H1 (cell line): ENCODE measurements around the gene MAP3K3. TPM values are rescaled to one million over a fixed set of nuclear protein-coding genes. Genes with fewer than 3 reads are reported as not detected.

Experiments used
- CTCF ChIA-PET: fragments of 300-600 bp; sonication (Branson Sonifier 250); formaldehyde crosslinking; loops from one replicate; lab custom pipeline; 2021; ENCODE audit not compliant: partially characterized antibody; lab: Charles Lee
- POLR2A ChIA-PET: fragments of 300-600 bp; sonication (Branson Sonifier 250); formaldehyde crosslinking; loops from one replicate; lab custom pipeline; 2021; ENCODE audit warnings: inconsistent platforms; ENCODE audit not compliant: partially characterized antibody; lab: Charles Lee
- DNase-seq, 2 experiments: peaks; one replicate each; pipeline versions ENCODE4 v3.0.0 to v3.0.0-alpha.2; 2010 to 2022; ENCODE audit warnings: low spot score in 2 of 2, low read depth in 1 of 2, mixed read lengths in 1 of 2
- FAIRE-seq: peaks from 2 replicates; lab custom pipeline; 2011; peaks lifted over from hg19 to GRCh38; lab: Jason Lieb, UNC
- H2AFZ ChIP-seq: 2 replicates; pipeline ENCODE4 v1.8.1; 2012; ENCODE audit warnings: low read length, inconsistent platforms
- H2AK5ac ChIP-seq: 2 replicates; pipeline ENCODE4 v1.6.1; 2013; ENCODE audit warnings: low read depth, low read length
- H2BK120ac ChIP-seq: replicated peaks from 2 replicates; pipeline ENCODE3; 2013; ENCODE audit warnings: low read depth, low read length, inconsistent platforms
- H2BK12ac ChIP-seq: 2 replicates; pipeline ENCODE4 v1.6.1; 2013; ENCODE audit warnings: low read depth, low read length
- H2BK15ac ChIP-seq: 2 replicates; pipeline ENCODE4 v1.6.1; 2013; ENCODE audit warnings: low read length
- H2BK20ac ChIP-seq: 2 replicates; pipeline ENCODE4 v1.6.1; 2013; ENCODE audit warnings: low read length
- H2BK5ac ChIP-seq: 2 replicates; pipeline ENCODE4 v1.6.1; 2013; ENCODE audit warnings: low read depth, low read length
- H3K14ac ChIP-seq: 2 replicates; pipeline ENCODE4 v1.6.1; 2013; ENCODE audit warnings: inconsistent platforms; ENCODE audit not compliant: insufficient read length
- H3K18ac ChIP-seq: 2 replicates; pipeline ENCODE4 v1.6.1; 2013; ENCODE audit warnings: low read length; ENCODE audit errors: extremely low read depth
- H3K23ac ChIP-seq: 2 replicates; pipeline ENCODE4 v1.6.1; 2013; ENCODE audit warnings: inconsistent platforms; ENCODE audit not compliant: insufficient read length
- H3K23me2 ChIP-seq: 2 replicates; pipeline ENCODE4 v1.6.1; 2013; ENCODE audit warnings: low read depth, low read length
- H3K27ac ChIP-seq: 2 replicates; pipeline ENCODE4 v1.6.1; 2011; ENCODE audit warnings: low read depth, low read length, inconsistent platforms
- H3K27me3 ChIP-seq, 4 experiments: replicated peaks in 1 of 4; 1 replicate in 1 of 4; 2 replicates in 3 of 4; pipeline versions ENCODE4 v1.6.1 to v1.8.1; 2011 to 2013; ENCODE audit warnings: low read length in 3 of 4, mild to moderate bottlenecking in 3 of 4, inconsistent platforms in 2 of 4, mixed read lengths in 2 of 4, moderate library complexity in 1 of 4; ENCODE audit not compliant: control insufficient read depth in 3 of 4, insufficient read depth in 3 of 4; ENCODE audit errors: extremely low read depth in 1 of 4
- H3K36me3 ChIP-seq, 4 experiments: 2 replicates each; pipeline versions ENCODE4 v1.6.1 to v1.8.1; 2011 to 2013; ENCODE audit warnings: mild to moderate bottlenecking in 4 of 4, low read length in 3 of 4, moderate library complexity in 2 of 4, control low read depth in 1 of 4, inconsistent platforms in 1 of 4; ENCODE audit not compliant: insufficient read depth in 4 of 4, control insufficient read depth in 2 of 4
- H3K4ac ChIP-seq: replicated peaks from 2 replicates; pipeline ENCODE3; 2013; ENCODE audit warnings: low read length, low read depth, mixed read lengths, inconsistent platforms; ENCODE audit not compliant: insufficient read length
- H3K4me1 ChIP-seq, 4 experiments: replicated peaks in 1 of 4; 1 replicate in 1 of 4; 2 replicates in 3 of 4; pipeline versions ENCODE4 v1.6.1 to v1.8.1; 2011 to 2013; ENCODE audit warnings: low read length in 3 of 4, inconsistent platforms in 2 of 4, mixed read lengths in 1 of 4; ENCODE audit not compliant: insufficient read depth in 4 of 4, control insufficient read depth in 3 of 4
- H3K4me2 ChIP-seq, 2 experiments: 2 replicates each; pipeline versions ENCODE4 v1.6.1 to v1.8.1; 2011 to 2013; ENCODE audit warnings: low read depth in 2 of 2, low read length in 2 of 2, control low read depth in 1 of 2, inconsistent platforms in 1 of 2, mild to moderate bottlenecking in 1 of 2; ENCODE audit not compliant: insufficient read depth in 1 of 2
- H3K4me3 ChIP-seq, 4 experiments: fragments of 200-600, 300-600 bp in 1 of 4; sonication (generic), shearing (Covaris generic), sonication (Bioruptor Twin) in 1 of 4; 2 replicates each; pipeline versions ENCODE4 v1.5.1 to v1.8.1; 2011 to 2016; ENCODE audit warnings: low read length in 4 of 4, low read depth in 3 of 4, control low read depth in 2 of 4, inconsistent platforms in 2 of 4, mild to moderate bottlenecking in 2 of 4, mixed read lengths in 1 of 4, moderate library complexity in 1 of 4; ENCODE audit not compliant: insufficient read depth in 2 of 4; ENCODE audit errors: extremely low read depth in 1 of 4
- H3K56ac ChIP-seq: replicated peaks from 2 replicates; pipeline ENCODE3; 2013; ENCODE audit warnings: low read depth, mild to moderate bottlenecking, mixed read lengths, low read length, inconsistent platforms; ENCODE audit not compliant: insufficient read length
- H3K79me1 ChIP-seq: 2 replicates; pipeline ENCODE4 v1.6.1; 2013; ENCODE audit warnings: low read depth, low read length, control low read depth
- H3K79me2 ChIP-seq, 2 experiments: 2 replicates each; pipeline versions ENCODE4 v1.6.1 to v1.8.1; 2012 to 2013; ENCODE audit warnings: low read length in 2 of 2, mild to moderate bottlenecking in 2 of 2, inconsistent platforms in 1 of 2; ENCODE audit not compliant: insufficient read depth in 2 of 2, control insufficient read depth in 1 of 2
- H3K9ac ChIP-seq, 4 experiments: replicated peaks in 1 of 4; 1 replicate in 1 of 4; 2 replicates in 3 of 4; pipeline versions ENCODE4 v1.6.1 to v1.8.1; 2011 to 2013; ENCODE audit warnings: low read depth in 3 of 4, low read length in 3 of 4, control low read depth in 2 of 4, mild to moderate bottlenecking in 2 of 4, moderate library complexity in 2 of 4, inconsistent platforms in 1 of 4; ENCODE audit errors: extremely low read depth in 1 of 4
- H3K9me3 ChIP-seq, 2 experiments: 2 replicates each; pipeline versions ENCODE4 v1.6.1 to v1.8.1; 2012 to 2013; ENCODE audit warnings: mild to moderate bottlenecking in 2 of 2, moderate library complexity in 2 of 2, control low read depth in 1 of 2, inconsistent platforms in 1 of 2, low read depth in 1 of 2, low read length in 1 of 2, mixed read lengths in 1 of 2; ENCODE audit not compliant: insufficient read depth in 2 of 2
- H4K20me1 ChIP-seq, 2 experiments: replicated peaks in 1 of 2; 2 replicates each; pipeline versions ENCODE3 to v1.8.1; 2011 to 2013; ENCODE audit warnings: inconsistent platforms in 2 of 2, low read length in 2 of 2, mild to moderate bottlenecking in 1 of 2; ENCODE audit not compliant: insufficient read depth in 2 of 2, control insufficient read depth in 1 of 2
- H4K5ac ChIP-seq: 2 replicates; pipeline ENCODE4 v1.6.1; 2013; ENCODE audit warnings: low read length, low read depth, mixed read lengths, inconsistent platforms; ENCODE audit not compliant: insufficient read length
- H4K8ac ChIP-seq: 2 replicates; pipeline ENCODE4 v1.8.0; 2013; ENCODE audit warnings: mild to moderate bottlenecking, moderate library complexity, low read length, inconsistent platforms; ENCODE audit not compliant: insufficient read depth; ENCODE audit errors: extremely low read depth
- H4K91ac ChIP-seq: replicated peaks from 2 replicates; pipeline ENCODE3; 2013; ENCODE audit warnings: low read length, mixed read lengths, inconsistent platforms; ENCODE audit not compliant: insufficient read length
- E2F6 ChIP-seq: IDR thresholded peaks from 2 replicates; pipeline ENCODE4 v1.6.1; 2012; ENCODE audit warnings: inconsistent platforms
- JUN ChIP-seq: IDR thresholded peaks from 2 replicates; pipeline ENCODE4 v1.6.1; 2011; ENCODE audit warnings: low read depth, mild to moderate bottlenecking, improper control_type of control experiment, low read length
- KDM5A ChIP-seq: fragments of 200-600 bp; IDR thresholded peaks from 2 replicates; pipeline ENCODE4 v1.7.1; 2012; ENCODE audit warnings: mild to moderate bottlenecking, low read length, inconsistent platforms, mixed read lengths
- RFX5 ChIP-seq: IDR thresholded peaks from 2 replicates; pipeline ENCODE4 v1.6.1; 2011; ENCODE audit warnings: low read depth, low read length, improper control_type of control experiment, borderline replicate concordance
- SIRT6 ChIP-seq: IDR thresholded peaks from one replicate; pipeline ENCODE4 v1.7.1; 2012; ENCODE audit warnings: low read length, inconsistent platforms
- TAF7 ChIP-seq: optimal IDR thresholded peaks from 2 replicates; pipeline ENCODE3; 2011; ENCODE audit warnings: low read depth, mild to moderate bottlenecking, inconsistent platforms, low read length, moderate library complexity, borderline replicate concordance
- WGBS, 2 experiments: shearing (Covaris generic) in 1 of 2; methylation state at CpG; one replicate each; pipeline versions ENCODE4 v1.1.6 to v1.1.7; 2013 to 2015; ENCODE audit warnings: low lambda C conversion rate in 2 of 2, mixed read lengths in 2 of 2, inconsistent platforms in 1 of 2, low coverage in 1 of 2, missing lambda C conversion rate in 1 of 2; ENCODE audit not compliant: insufficient replicate concordance in 2 of 2, insufficient coverage in 1 of 2, insufficient read length in 1 of 2; ENCODE audit errors: extremely low coverage in 1 of 2, missing lambda C conversion rate in 1 of 2; 5-methylcytosine and 5-hydroxymethylcytosine counted together
- polyA plus RNA-seq, 7 experiments: library from polyadenylated mRNA; depleted of rRNA in 3 of 7; stranded (reverse) in 5 of 7; unstranded in 2 of 7; fragments of >200 nt in 5 of 7; fragments of 200-250 nt in 2 of 7; gene quantifications; 1 replicate in 5 of 7; 2 replicates in 1 of 7; 4 replicates in 1 of 7; pipeline versions ENCODE4 v1.2.1 to v1.2.3, GENCODE V29; 2011 to 2013; ENCODE audit warnings: missing spikeins in 2 of 7, mixed read lengths in 2 of 7
- total RNA-seq: library from RNA; stranded (reverse); fragmentation: NEBNext Ultra II Directional; extraction: Animal tissue kit (Norgen Biotek cat#: 25700); gene quantifications from 2 replicates; pipeline ENCODE4 v1.2.1, GENCODE V29; 2021

The MAP3K3 gene
- total and polyA plus RNA-seq, 2 of the 8 experiments (the other 6 are each of a cell fraction or from before 2014, with no cell fraction given), result 10.3 to 21.0 TPM

DNA sequence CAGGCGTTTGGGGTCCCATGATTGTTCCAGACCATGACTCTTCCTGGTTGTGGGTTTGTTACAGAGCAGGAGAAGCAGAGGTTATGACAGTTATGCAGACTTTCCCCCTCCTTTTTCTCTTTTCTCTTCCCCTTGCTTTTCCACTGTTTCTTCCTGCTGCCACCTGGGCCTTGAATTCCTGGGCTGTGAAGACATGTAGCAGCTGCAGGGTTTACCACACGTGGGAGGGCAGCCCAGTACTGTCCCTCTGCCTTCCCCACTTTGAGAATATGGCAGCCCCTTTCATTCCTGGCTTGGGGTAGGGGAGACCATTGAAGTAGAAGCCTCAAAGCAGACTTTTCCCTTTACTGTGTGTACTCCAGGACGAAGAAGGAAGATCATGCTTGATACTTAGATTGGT is 29.4 kb upstream of the MAP3K3 start:
- TF ChIP-seq SIRT6 (no peak), RFX5 (no peak), TAF7 (no peak), KDM5A (no peak), JUN (no peak), E2F6 (no peak)
- Histone ChIP-seq H2BK5ac (no peak overlapping the region; the same call in 1 of the 2 replicates), H3K27me3 (no peaks in the 10 kb centered on the region), H3K23me2 (no peaks in the 10 kb centered on the region; the same call in 1 of the 2 replicates), H2BK120ac (no peak overlapping the region), H3K4me3 (no peak overlapping the region), H3K79me1 (no peaks in the 10 kb centered on the region; the same call in 1 of the 2 replicates), H2AFZ (no peak overlapping the region), H3K4me2 (no peak overlapping the region), H2BK20ac (no peak overlapping the region), H3K18ac (no peak overlapping the region), H3K9me3 (no peaks in the 10 kb centered on the region), H2AK5ac (no peak overlapping the region), H2BK12ac (no peak overlapping the region), H3K14ac (no peak overlapping the region), H4K20me1 (peaks cover 0 to 2% of the 10 kb centered on the region in 2 experiments), H3K9ac (no peak overlapping the region), H3K27ac (no peak overlapping the region), H3K56ac (no peak overlapping the region), H4K91ac (no peak overlapping the region), H3K79me2 (no peaks in the 10 kb centered on the region), H3K4me1 (no peaks in the 10 kb centered on the region), H3K23ac (no peak overlapping the region), H2BK15ac (no peak overlapping the region), H3K36me3 (peaks cover 13 to 32% (median 29%) of the 10 kb centered on the region in 4 experiments; a peak in 7 of 8 replicates), H4K8ac (no peak overlapping the region), H3K4ac (no peak overlapping the region), H4K5ac (no peak overlapping the region)
- CTCF ChIA-PET, result interaction anchor here (1.8 to 2.4 kb wide), 3 partner anchors 19 to 167 kb away, joined by 3 to 10 read pairs (median 6); no protein-coding TSS in a partner anchor
- POLR2A ChIA-PET, result interaction anchor here (1.1 kb wide), 1 partner anchor 13 kb away, joined by 3 read pairs; no protein-coding TSS in a partner anchor
- FAIRE-seq, result no peak
- DNase-seq, result no peak
- WGBS, 2 experiments, result 82% methylated on average over 3 of the region's 3 CpGs; no CpG with 5 or more reads in 1 of the 2 experiments
